GM10266 (cell line): ENCODE measurements around the gene ABI3BP.

Source experiments
- DNase-seq: peaks from one replicate; pipeline ENCODE4 v3.0.0; 2012; ENCODE audit errors: extremely low spot score
- TF ChIP-seq, protein P1 (sequence below): IDR thresholded peaks from 2 replicates; pipeline ENCODE4 v1.5.1; 2012; ENCODE audit warnings: mild to moderate bottlenecking, low read depth; ENCODE audit not compliant: control insufficient read depth, insufficient read depth; ENCODE audit errors: missing control alignments

The ABI3BP gene

DNA sequence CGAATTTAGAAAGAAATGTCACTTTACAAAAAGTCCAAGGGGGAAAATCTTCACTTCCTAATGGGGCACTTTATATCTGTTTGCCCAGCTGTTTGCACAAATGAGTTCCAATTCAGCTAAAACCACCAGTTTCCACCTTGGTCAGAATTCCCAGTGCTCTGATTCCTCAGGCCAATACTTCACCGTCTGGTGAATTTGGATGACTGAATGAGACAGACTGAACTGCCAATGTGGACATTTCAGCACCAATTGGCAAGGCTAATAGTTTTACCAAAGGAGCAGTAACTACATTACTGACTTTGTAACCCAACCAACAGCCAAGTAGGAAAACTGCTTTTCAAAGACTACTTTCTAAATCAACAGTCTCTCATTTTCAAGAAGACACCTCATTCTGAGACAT, 51.8 kb downstream of the ABI3BP start:
- no peak for DNase-seq
- TF ChIP-seq, protein P1, sequence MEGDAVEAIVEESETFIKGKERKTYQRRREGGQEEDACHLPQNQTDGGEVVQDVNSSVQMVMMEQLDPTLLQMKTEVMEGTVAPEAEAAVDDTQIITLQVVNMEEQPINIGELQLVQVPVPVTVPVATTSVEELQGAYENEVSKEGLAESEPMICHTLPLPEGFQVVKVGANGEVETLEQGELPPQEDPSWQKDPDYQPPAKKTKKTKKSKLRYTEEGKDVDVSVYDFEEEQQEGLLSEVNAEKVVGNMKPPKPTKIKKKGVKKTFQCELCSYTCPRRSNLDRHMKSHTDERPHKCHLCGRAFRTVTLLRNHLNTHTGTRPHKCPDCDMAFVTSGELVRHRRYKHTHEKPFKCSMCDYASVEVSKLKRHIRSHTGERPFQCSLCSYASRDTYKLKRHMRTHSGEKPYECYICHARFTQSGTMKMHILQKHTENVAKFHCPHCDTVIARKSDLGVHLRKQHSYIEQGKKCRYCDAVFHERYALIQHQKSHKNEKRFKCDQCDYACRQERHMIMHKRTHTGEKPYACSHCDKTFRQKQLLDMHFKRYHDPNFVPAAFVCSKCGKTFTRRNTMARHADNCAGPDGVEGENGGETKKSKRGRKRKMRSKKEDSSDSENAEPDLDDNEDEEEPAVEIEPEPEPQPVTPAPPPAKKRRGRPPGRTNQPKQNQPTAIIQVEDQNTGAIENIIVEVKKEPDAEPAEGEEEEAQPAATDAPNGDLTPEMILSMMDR, result no peak

DNA sequence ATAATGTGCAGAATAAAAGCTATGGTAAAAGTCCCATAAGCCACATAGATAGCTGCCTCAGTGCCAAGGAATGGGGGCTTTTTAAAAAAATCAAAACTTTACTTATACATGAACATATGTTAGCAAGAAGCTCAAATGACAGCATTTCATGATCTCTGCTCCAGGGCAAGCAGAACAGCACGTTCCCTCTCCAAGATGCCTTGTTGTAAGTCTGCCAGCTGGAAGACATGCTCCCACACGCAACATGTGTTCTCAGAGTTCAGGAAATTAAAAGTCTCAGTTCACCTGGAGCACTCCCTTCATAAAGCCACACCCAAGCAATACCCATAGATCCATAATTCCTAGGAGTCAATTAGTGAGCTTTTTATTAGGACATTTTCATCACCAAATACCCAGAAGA, 52.2 kb downstream of the ABI3BP start:
- DNase-seq, result no peak
- TF ChIP-seq, protein P1, result no peak

DNA sequence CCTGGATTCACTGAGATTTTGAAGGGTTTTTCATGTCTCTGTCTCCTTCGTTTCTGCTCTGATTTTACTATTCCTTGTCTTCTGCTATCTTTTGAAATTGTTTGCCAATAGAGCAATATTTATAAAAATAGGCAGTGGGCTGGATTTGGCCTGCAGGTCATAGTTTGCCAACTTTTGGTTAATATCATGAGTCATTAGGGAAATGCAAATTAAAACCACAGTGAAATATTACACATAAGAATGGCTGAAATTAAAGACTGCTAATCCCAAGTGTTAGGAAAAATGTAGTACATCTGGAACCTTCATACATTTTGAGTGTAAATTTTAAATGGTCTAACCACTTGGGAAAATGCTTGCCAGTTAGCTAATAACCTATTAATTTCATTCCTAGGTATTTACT, 56.3 kb downstream of the ABI3BP start:
- no peak for DNase-seq
- TF ChIP-seq, protein P1, result no peak

DNA sequence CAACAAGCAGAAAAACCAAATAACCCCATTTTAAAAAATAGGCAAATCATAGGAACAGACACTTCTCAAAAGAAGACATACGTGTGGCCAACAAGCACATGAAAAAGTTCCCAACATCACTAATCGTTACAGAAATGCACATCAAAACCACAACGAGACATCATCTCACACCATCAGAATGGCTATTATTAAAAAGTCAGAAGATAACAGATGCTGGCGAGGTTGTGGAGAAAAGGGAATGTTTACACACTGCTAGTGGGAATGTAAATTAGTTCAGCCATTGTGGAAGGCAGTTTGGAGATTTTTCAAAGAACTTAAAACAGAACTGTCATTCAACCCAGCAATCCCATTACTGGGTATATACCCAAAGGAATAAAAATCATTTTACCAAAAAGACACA, 60.7 kb downstream of the ABI3BP start:
- no peak for DNase-seq
- TF ChIP-seq, protein P1, result no peak

DNA sequence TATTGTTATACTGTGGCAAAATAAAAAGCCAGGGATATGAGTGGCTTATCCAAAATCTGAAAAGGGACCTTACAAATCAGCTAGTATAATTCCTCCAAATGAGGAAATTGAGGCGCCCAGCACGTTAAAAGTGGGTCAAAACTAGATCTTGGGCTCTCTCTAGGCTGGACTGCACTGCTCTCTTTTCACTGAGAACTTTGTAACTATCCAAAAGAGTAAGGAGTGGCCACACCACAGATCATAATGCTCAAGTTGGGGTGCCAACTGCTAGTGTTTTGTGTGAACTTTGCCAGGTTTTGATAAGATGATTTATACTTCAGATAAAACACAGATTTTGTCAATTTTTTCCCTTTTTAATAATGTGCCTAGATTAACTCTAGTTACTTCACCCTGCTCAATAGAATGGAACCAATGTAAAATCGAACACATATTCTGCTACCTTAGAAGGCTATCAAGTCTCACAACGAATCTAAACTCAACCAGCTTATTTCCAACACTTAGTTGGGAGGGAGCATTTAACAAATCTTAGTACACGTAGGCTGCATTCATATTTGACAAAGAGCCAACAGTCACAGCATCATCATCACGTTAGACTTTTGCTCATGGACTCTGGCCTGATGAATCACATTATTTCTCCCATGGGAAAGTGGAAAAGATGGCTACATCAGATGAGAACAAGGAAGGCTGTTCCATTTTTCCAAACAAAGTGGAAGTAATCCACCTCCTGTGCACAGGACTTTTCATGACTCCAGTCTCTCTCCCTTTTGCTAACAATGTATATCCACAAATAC, 64.4 kb downstream of the ABI3BP start:
- DNase-seq, result no peak

DNA sequence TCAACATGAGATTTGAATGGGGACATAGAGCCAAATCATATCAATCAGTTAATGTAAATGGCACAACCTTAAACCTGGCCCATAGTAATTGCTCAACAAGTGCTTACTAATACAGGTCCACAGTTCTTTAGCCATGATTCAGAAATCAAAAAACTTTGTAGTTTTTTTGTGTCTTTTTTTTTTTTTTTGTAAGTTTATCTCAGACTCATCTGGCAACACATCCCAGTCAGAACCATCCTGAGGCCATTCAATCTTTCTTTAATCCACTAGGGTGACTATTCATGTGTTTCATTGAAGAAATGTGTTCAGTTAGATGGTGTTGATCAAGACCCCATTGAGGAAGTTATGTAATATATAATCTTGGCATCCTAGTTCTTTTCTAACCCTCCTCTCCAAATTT, 65.4 kb downstream of the ABI3BP start:
- TF ChIP-seq, protein P1, result no peak
- no peak for DNase-seq

More for the DNA sequence above, 64.4 kb downstream of the ABI3BP start:
- TF ChIP-seq, protein P1, result no peak

DNA sequence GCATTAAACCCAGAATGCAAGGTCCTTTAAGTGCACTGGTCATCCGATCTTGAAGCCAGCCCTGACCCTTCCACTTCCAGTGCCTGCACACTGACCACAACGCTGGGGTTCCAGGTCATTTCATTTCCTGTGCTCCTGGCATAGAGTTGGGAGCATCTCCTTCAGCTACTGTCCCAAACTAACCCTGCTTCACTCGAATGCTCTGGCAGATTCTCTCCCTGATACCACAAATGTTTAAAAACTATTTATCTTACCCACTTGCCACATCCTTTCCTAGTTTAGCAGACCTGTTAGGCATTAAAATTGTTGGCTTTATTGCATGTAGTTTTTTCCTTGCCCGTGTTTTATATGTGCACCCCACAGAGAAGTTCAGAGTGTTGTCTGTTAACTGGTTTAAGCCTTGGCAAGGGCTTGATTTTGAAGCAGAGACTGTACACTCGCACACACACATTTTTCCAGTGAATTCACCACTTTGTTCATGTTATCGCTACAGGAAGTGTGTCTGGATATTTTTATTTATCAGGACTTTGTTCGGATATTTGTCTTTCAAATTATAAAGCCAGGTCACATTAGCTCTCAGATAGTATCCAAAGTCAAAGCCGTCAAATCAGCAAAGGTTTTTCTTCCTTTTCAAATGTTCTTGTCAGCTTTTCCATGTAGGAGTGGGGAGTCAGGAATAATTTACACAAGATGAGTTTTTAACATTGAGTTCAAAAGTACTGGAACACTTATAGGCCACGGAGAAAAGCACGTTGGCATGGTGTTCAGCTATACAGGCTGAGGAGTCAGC, 77.3 kb downstream of the ABI3BP start:
- no peak for DNase-seq
- TF ChIP-seq, protein P1, result no peak
